ENCODE results near the gene CLDN6. TPM values are rescaled to one million over a fixed set of nuclear protein-coding genes. Genes with fewer than 3 reads are reported as not detected.

CLDN6 gene
- total RNA-seq, 1 experiment from 2014 or later, result 0.49 TPM

GRCh38 chr16:3000540-3000939 lies 17.4 kb downstream of the CLDN6 start:
- no peak for TF ChIP-seq ATF3 (IDR thresholded peaks at IDR 0.05)
- TF ChIP-seq SIN3A (IDR thresholded peaks at IDR 0.05; ENCODE audit: low read depth), result no peak
- TF ChIP-seq ZFX (IDR thresholded peaks at IDR 0.05), result no peak
- no peak for TF ChIP-seq RAD21 (IDR thresholded peaks at IDR 0.05; ENCODE audit: low read depth)
- no peak for TF ChIP-seq EZH2phosphoT487 (IDR thresholded peaks at IDR 0.05; ENCODE audit: borderline replicate concordance)
- TF ChIP-seq ZNF274 (IDR thresholded peaks at IDR 0.05; ENCODE audit: low read depth, low read length), result no peak
- no peak for TF ChIP-seq YY1 (IDR thresholded peaks at IDR 0.05; ENCODE audit: extremely low read depth, insufficient replicate concordance, low read depth, low read length)
- no peak for TF ChIP-seq ZBTB33 (IDR thresholded peaks at IDR 0.05; ENCODE audit: extremely low read depth, insufficient replicate concordance, low read length)
- TF ChIP-seq POLR2AphosphoS5 (IDR thresholded peaks at IDR 0.05; ENCODE audit: low read depth, low read length), result no peak
- no peak for TF ChIP-seq JUND (IDR thresholded peaks at IDR 0.05)
- no peak for TF ChIP-seq REST (IDR thresholded peaks at IDR 0.05; ENCODE audit: low read depth)
- no peak for TF ChIP-seq SRF (IDR thresholded peaks at IDR 0.05; ENCODE audit: low read depth)
- no peak for TF ChIP-seq TCF7L2 (IDR thresholded peaks at IDR 0.05; ENCODE audit: borderline replicate concordance, extremely low read depth, insufficient read depth, insufficient read length)
- TF ChIP-seq POLR2A (IDR thresholded peaks at IDR 0.05; ENCODE audit: borderline replicate concordance, extremely low read depth, insufficient read depth, insufficient read length), result no peak
- no peak for TF ChIP-seq EGR1 (IDR thresholded peaks at IDR 0.05; ENCODE audit: low read depth)
- Histone ChIP-seq H3K27me3 (ENCODE audit: insufficient read depth, low read length) (no peaks in the 10 kb centered on the region), H3K4me3 (replicated peaks in 1 of 2; ENCODE audit: low read depth in 1 of 2, low read length in 2 of 2) (no peak overlapping the region), H3K9ac (ENCODE audit: low read length) (no peak overlapping the region), H3K4me1 (ENCODE audit: control insufficient read depth in 1 of 2, insufficient read depth in 2 of 2, low read length in 2 of 2) (peaks cover 3 to 17% of the 10 kb centered on the region in 2 experiments; a peak in 3 of 4 replicates), H3K27ac (ENCODE audit: low read depth, low read length) (no peak overlapping the region), H3K4me2 (ENCODE audit: low read length) (no peak overlapping the region), H2AFZ (ENCODE audit: low read depth, low read length, poor library complexity, severe bottlenecking) (no peak overlapping the region), H3K79me2 (ENCODE audit: insufficient read depth, low read length) (no peaks in the 10 kb centered on the region), H3K36me3 (ENCODE audit: control insufficient read depth in 1 of 2, insufficient read depth in 2 of 2, low read length in 2 of 2) (no peaks in the 10 kb centered on the region), H3K9me3 (ENCODE audit: control insufficient read depth in 1 of 2, insufficient read depth in 1 of 2, low read depth in 1 of 2, low read length in 2 of 2) (no peaks in the 10 kb centered on the region), H3K9me2 (ENCODE audit: insufficient read depth) (no peaks in the 10 kb centered on the region), H4K20me1 (ENCODE audit: insufficient read depth) (no peaks in the 10 kb centered on the region)
- ChIA-PET RAD21 (ENCODE audit: low non-redundant PET in 1 of 2, low total read pairs in 2 of 2, uncharacterized antibody in 2 of 2, unreplicated experiment in 2 of 2) (no interaction called here), CTCF (interaction anchor here (1.3 kb wide), 1 partner anchor 27 kb away, joined by 6 read pairs; no protein-coding TSS in a partner anchor), POLR2A (interaction anchor here (11.4 kb wide), 1 partner anchor 21 kb away, joined by 188 read pairs; the partner anchor contains the start of genes CLDN6, HCFC1R1, THOC6 and TNFRSF12A)
- BruUV-seq (replicated peaks), result no TSS peak
- intact Hi-C loops (cut with micrococcal nuclease), result no loop called here
- DNase-seq (ENCODE audit: low read depth, low spot score) (no peak), ATAC-seq (no peak)

Measured in HCT116 (cell line).